NCI-H1436 treated with DMSO at 0.1 percent for 48 hours (cell line): ENCODE measurements around the gene FAM118B.

ENCODE experiments used
- DNase-seq: peaks from one replicate; lab custom pipeline; 2025; lab: John Stamatoyannopoulos, UW

The FAM118B gene

GRCh38 chr11:126211236-126212088, at the start of gene FAM118B, which contains the start of gene RPUSD4:
Gene FAM118B (plus strand): TSS chr11:126211782. CDS start chr11:126235002, 23,220 bp downstream.
Gene RPUSD4 (minus strand): TSS chr11:126211650. CDS start chr11:126211638, 12 bp downstream.
- DNase-seq: peak; percentile 61

- no peak for DNase-seq
Observed at GRCh38 chr11:126162306-126163030, 49.1 kb upstream of the FAM118B start.

GRCh38 chr11:126163074-126163700, 48.4 kb upstream of the FAM118B start:
- DNase-seq: no peak

GRCh38 chr11:126163779-126164178, 47.8 kb upstream of the FAM118B start:
- DNase-seq: no peak

GRCh38 chr11:126164781-126165180, 46.8 kb upstream of the FAM118B start:
- DNase-seq: no peak

GRCh38 chr11:126165311-126165720, 46.3 kb upstream of the FAM118B start:
- no peak for DNase-seq

GRCh38 chr11:126165757-126166156, 45.8 kb upstream of the FAM118B start:
- DNase-seq: no peak

- DNase-seq: no peak
Observed at GRCh38 chr11:126166413-126166812, 45.2 kb upstream of the FAM118B start.

GRCh38 chr11:126167488-126167887, 44.1 kb upstream of the FAM118B start:
- DNase-seq: no peak

GRCh38 chr11:126169291-126169690, 42.3 kb upstream of the FAM118B start:
- DNase-seq: no peak

GRCh38 chr11:126172596-126173038, 39.0 kb upstream of the FAM118B start:
- DNase-seq: no peak

GRCh38 chr11:126173257-126173656, 38.3 kb upstream of the FAM118B start:
- no peak for DNase-seq

GRCh38 chr11:126174816-126175215, 36.8 kb upstream of the FAM118B start:
- no peak for DNase-seq

- DNase-seq: no peak
Observed at GRCh38 chr11:126175393-126175792, 36.2 kb upstream of the FAM118B start.

- no peak for DNase-seq
Observed at GRCh38 chr11:126176853-126177470, 34.6 kb upstream of the FAM118B start.

- no peak for DNase-seq
Observed at GRCh38 chr11:126181939-126182730, 29.4 kb upstream of the FAM118B start.

GRCh38 chr11:126182787-126183445, 28.7 kb upstream of the FAM118B start:
- DNase-seq: no peak

- no peak for DNase-seq
Observed at GRCh38 chr11:126185259-126186024, 26.1 kb upstream of the FAM118B start.

- no peak for DNase-seq
Observed at GRCh38 chr11:126186025-126186698, 25.4 kb upstream of the FAM118B start.
